Calu3 (cell line): ENCODE data around the gene YY1. TPM values are rescaled to one million over a fixed set of nuclear protein-coding genes. Genes with fewer than 3 reads are reported as not detected.

Experiments
- BruUV-seq: library from RNA; stranded (reverse); fragments of 400-500 nt; replicated peaks from 2 replicates; lab custom pipeline; 2021; lab: Mats Ljungman, UMichigan
- CTCF ChIA-PET: fragments of 300-600 bp; sonication (Branson Sonifier 250); formaldehyde crosslinking; loops from one replicate; lab custom pipeline; 2022; ENCODE audit warnings: antibody characterized with exemption; lab: Charles Lee
- DNase-seq: peaks from one replicate; pipeline ENCODE4 v3.0.0; 2022
- H3K27ac Mint-ChIP-seq: one replicate; pipeline ENCODE4 v1.8.0; 2022; ENCODE audit warnings: mixed read lengths; ENCODE audit not compliant: unreplicated experiment
- H3K27me3 Mint-ChIP-seq: one replicate; pipeline ENCODE4 v1.8.0; 2022; ENCODE audit warnings: mixed read lengths; ENCODE audit not compliant: unreplicated experiment
- H3K36me3 Mint-ChIP-seq: one replicate; pipeline ENCODE4 v1.8.0; 2022; ENCODE audit warnings: mild to moderate bottlenecking, moderate library complexity, mixed read lengths; ENCODE audit not compliant: insufficient read depth, unreplicated experiment
- H3K4me1 Mint-ChIP-seq: one replicate; pipeline ENCODE4 v1.8.0; 2022; ENCODE audit warnings: mild to moderate bottlenecking, low read depth, mixed read lengths; ENCODE audit not compliant: unreplicated experiment
- H3K4me3 Mint-ChIP-seq: one replicate; pipeline ENCODE4 v1.8.0; 2022; ENCODE audit warnings: mild to moderate bottlenecking, low read depth, moderate library complexity, mixed read lengths; ENCODE audit not compliant: unreplicated experiment
- H3K9me3 Mint-ChIP-seq: one replicate; pipeline ENCODE4 v1.8.0; 2022; ENCODE audit warnings: low read depth, mixed read lengths; ENCODE audit not compliant: unreplicated experiment
- CTCF ChIP-seq: fragments of 200-600 bp; IDR thresholded peaks from one replicate; pipeline ENCODE4 v1.8.0; 2022; ENCODE audit warnings: antibody characterized with exemption; ENCODE audit not compliant: unreplicated experiment
- intact Hi-C: fragments of 100-400 bp; cut with micrococcal nuclease; formaldehyde crosslinking; loops from one replicate; pipeline ENCODE4 v1.10.0; 2022; ENCODE audit not compliant: unreplicated experiment
- total RNA-seq: library from RNA; stranded (reverse); gene quantifications from 2 replicates; pipeline ENCODE4 v1.2.3, GENCODE V29; 2022

Gene YY1
- total RNA-seq, 1 experiment from 2014 or later: 100.0 TPM

GRCh38 chr14:100192672-100193416, 46.1 kb upstream of the YY1 start:
- TF ChIP-seq CTCF: peak; percentile 78
- DNase-seq: peak; percentile 99
- Mint-ChIP-seq H3K4me3 (peak overlapping the region; percentile 57), H3K9me3 (no peaks in the 10 kb centered on the region), H3K4me1 (peaks cover 9% of the 10 kb centered on the region), H3K27ac (peak overlapping the region; percentile 79), H3K36me3 (no peaks in the 10 kb centered on the region), H3K27me3 (no peaks in the 10 kb centered on the region)
- intact Hi-C loops: loop anchor here (1.0 to 5.0 kb wide), 3 partner anchors 61 to 210 kb away; no protein-coding TSS in a partner anchor
- BruUV-seq: no TSS peak
- CTCF ChIA-PET: interaction anchor here (0.6 to 2.2 kb wide), 21 partner anchors 9 to 214 kb away, joined by 3 to 8 read pairs (median 3); no protein-coding TSS in a partner anchor

GRCh38 chr14:100193417-100194357, 45.3 kb upstream of the YY1 start:
- no peaks in the 10 kb centered on the region for H3K27me3 Mint-ChIP-seq
- H3K27ac Mint-ChIP-seq: peak overlapping the region; percentile 79
- DNase-seq: peak; percentile 46
- no peak for TF ChIP-seq CTCF
- CTCF ChIA-PET: interaction anchor here (0.6 to 2.2 kb wide), 19 partner anchors 8 to 215 kb away, joined by 3 to 8 read pairs (median 3); no protein-coding TSS in a partner anchor
- BruUV-seq: no TSS peak
- H3K4me1 Mint-ChIP-seq: peaks cover 9% of the 10 kb centered on the region
- H3K9me3 Mint-ChIP-seq: no peaks in the 10 kb centered on the region
- no peaks in the 10 kb centered on the region for H3K36me3 Mint-ChIP-seq
- peak overlapping the region; percentile 57 for H3K4me3 Mint-ChIP-seq
- intact Hi-C loops: loop anchor here (1.0 to 5.0 kb wide), 3 partner anchors 61 to 211 kb away; no protein-coding TSS in a partner anchor

GRCh38 chr14:100199240-100199860, 39.6 kb upstream of the YY1 start:
- TF ChIP-seq CTCF: no peak
- Mint-ChIP-seq H3K9me3 (no peaks in the 10 kb centered on the region), H3K4me3 (no peak overlapping the region), H3K4me1 (no peaks in the 10 kb centered on the region), H3K36me3 (no peaks in the 10 kb centered on the region), H3K27me3 (no peaks in the 10 kb centered on the region), H3K27ac (no peak overlapping the region)
- CTCF ChIA-PET: interaction anchor here (0.7 to 1.2 kb wide), 3 partner anchors 45 to 375 kb away, joined by 3 read pairs; no protein-coding TSS in a partner anchor
- intact Hi-C loops: no loop called here
- DNase-seq: no peak
- no TSS peak for BruUV-seq

- no peaks in the 10 kb centered on the region for H3K27me3 Mint-ChIP-seq
- CTCF ChIA-PET: no interaction called here
Measured at GRCh38 chr14:100200311-100200710, 38.6 kb upstream of the YY1 start.

More at GRCh38 chr14:100200311-100200710, 38.6 kb upstream of the YY1 start:
- H3K4me3 Mint-ChIP-seq: no peak overlapping the region
- H3K9me3 Mint-ChIP-seq: no peaks in the 10 kb centered on the region
- H3K27ac Mint-ChIP-seq: no peak overlapping the region
- no peak for TF ChIP-seq CTCF
- no TSS peak for BruUV-seq
- intact Hi-C loops: no loop called here
- H3K4me1 Mint-ChIP-seq: no peaks in the 10 kb centered on the region
- no peaks in the 10 kb centered on the region for H3K36me3 Mint-ChIP-seq
- no peak for DNase-seq
